B cell (primary cell): Measurements from ENCODE around the gene PHF24.

Experiments used
- EZH2 ChIP-seq: IDR thresholded peaks from 2 replicates; pipeline ENCODE4 v1.6.1; 2012; ENCODE audit warnings: borderline replicate concordance, low read depth, mild to moderate bottlenecking, moderate library complexity, low read length; ENCODE audit not compliant: insufficient read depth, poor library complexity, severe bottlenecking
- TF ChIP-seq, protein P1 (sequence below): fragments of 200-600 bp; IDR thresholded peaks from one replicate; pipeline ENCODE4 v1.8.0; 2022; ENCODE audit warnings: antibody characterized with exemption, mild to moderate bottlenecking

DNA sequence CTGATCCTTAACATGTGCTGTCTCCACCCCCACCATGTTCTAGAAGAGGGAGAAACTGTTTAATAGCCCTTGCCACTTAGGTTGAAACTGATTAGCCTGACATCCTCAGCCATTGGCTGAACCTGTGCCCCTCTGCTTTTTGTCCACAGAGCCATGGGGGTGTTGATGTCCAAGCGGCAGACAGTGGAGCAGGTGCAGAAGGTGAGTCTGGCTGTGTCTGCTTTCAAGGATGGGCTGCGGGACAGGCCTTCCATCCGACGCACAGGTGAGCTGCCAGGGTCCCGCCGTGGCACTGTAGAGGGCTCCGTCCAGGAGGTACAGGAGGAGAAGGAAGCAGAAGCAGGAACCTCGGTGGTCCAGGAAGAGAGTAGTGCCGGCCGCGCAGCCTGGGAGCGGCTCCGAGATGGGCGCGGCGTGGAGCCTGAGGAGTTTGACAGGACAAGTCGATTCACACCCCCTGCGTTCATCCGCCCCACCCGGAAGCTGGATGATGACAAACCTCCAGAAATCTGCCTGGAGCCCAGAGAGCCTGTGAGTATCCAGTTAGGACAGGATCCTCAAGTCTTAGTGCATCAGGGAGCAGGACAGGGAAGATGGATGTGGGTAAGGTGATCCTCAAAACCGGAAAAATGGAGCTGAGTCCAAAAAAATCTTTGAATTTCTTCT is 13.2 kb downstream of the PHF24 start:
- TF ChIP-seq, protein P1, sequence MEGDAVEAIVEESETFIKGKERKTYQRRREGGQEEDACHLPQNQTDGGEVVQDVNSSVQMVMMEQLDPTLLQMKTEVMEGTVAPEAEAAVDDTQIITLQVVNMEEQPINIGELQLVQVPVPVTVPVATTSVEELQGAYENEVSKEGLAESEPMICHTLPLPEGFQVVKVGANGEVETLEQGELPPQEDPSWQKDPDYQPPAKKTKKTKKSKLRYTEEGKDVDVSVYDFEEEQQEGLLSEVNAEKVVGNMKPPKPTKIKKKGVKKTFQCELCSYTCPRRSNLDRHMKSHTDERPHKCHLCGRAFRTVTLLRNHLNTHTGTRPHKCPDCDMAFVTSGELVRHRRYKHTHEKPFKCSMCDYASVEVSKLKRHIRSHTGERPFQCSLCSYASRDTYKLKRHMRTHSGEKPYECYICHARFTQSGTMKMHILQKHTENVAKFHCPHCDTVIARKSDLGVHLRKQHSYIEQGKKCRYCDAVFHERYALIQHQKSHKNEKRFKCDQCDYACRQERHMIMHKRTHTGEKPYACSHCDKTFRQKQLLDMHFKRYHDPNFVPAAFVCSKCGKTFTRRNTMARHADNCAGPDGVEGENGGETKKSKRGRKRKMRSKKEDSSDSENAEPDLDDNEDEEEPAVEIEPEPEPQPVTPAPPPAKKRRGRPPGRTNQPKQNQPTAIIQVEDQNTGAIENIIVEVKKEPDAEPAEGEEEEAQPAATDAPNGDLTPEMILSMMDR: no peak
- no peak for TF ChIP-seq EZH2
